Daoy (cell line): ENCODE data around the gene TMEM135. TPM values are rescaled to one million over a fixed set of nuclear protein-coding genes. Genes with fewer than 3 reads are reported as not detected.
"Not testable (repeated sequence)": the region's sequence is repeated elsewhere in the genome, so short reads cannot be mapped to it uniquely, and the experiment has no call there.

Experiments
- DNase-seq: peaks from one replicate; pipeline ENCODE4 v3.0.0-alpha.2; 2015; ENCODE audit warnings: low read depth
- total RNA-seq: library from RNA; depleted of rRNA; stranded (reverse); fragments of >200 nt; shearing (Covaris generic); gene quantifications from 2 replicates; pipeline ENCODE4 v1.2.3, GENCODE V29; 2014; rRNA removed

TMEM135 gene
- 5.4 and 8.3 TPM in 2 replicates for total RNA-seq

- peak; percentile 96 for DNase-seq
Measured at GRCh38 chr11:87037450-87038234, at the start of gene TMEM135. Gene TMEM135 (plus strand): TSS chr11:87037934. CDS start chr11:87038046, 112 bp downstream.

DNA sequence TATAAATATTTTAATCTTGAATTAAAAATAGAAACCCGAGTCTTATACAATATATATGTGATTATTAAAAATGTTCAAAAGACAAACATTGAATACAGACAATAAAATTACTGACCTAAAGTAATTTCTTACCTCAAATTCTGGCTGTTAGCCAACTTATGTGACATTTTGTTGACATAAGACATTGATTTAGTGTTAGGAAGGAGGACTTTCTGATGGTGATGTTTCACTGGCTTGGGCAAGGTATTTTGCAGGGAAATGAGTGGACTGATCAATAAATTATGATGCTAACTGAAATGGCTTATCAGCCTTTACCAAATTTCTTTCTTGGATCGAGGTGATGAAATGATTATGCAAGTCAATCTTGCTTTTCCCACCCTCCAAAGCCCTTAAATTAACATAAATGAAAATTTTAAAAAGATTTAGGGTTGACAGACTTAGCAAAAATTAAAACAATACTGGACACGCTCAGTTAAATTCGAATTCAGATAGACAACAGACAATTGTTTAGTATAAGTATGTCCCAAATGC is 49.3 kb upstream of the TMEM135 start:
- DNase-seq = no peak

DNA sequence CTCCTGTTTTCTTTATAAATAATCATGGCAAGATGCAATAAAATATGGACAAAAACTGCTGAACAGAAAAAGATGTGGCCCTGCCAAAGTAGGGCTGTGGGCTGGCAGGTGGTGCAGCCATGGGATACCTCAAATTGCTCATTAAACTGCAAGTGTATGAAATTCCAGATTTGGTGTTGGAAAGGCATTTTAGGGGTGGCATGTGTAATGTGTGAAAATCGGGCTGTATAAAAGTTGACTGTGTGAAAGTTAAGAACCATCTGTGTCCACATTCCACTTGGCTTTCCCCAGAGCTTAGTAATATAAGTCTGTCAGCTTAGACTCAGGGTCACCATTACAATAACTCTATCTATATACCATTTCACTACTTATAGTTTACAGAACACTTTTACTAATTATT is 47.7 kb upstream of the TMEM135 start:
- no peak for DNase-seq

DNA sequence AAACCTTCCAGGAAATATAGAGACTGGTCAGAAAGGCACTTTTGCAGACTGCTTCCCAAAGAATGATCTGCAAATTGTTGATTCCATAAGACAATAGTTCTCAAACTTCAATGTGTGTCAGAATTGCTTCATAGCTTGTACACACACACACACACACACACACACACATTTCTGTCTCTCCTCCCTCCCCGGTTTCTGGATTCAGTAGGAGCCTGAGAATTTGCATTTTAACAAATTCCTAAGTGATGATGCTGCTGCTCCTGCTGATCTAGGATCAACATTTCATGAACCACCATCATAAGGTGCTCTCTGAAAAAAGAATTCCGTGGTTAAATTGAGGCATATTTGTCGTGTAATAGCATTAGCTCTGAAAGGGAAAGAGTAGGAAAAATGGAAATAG is 47.2 kb upstream of the TMEM135 start:
- peak; percentile 35 for DNase-seq

GRCh38 chr11:86991341-86991740 is 46.4 kb upstream of the TMEM135 start:
- DNase-seq = no peak

GRCh38 chr11:86992340-86992739 is 45.4 kb upstream of the TMEM135 start:
- DNase-seq = not testable (repeated sequence)

GRCh38 chr11:86993031-86993430 is 44.7 kb upstream of the TMEM135 start:
- no peak for DNase-seq

DNA sequence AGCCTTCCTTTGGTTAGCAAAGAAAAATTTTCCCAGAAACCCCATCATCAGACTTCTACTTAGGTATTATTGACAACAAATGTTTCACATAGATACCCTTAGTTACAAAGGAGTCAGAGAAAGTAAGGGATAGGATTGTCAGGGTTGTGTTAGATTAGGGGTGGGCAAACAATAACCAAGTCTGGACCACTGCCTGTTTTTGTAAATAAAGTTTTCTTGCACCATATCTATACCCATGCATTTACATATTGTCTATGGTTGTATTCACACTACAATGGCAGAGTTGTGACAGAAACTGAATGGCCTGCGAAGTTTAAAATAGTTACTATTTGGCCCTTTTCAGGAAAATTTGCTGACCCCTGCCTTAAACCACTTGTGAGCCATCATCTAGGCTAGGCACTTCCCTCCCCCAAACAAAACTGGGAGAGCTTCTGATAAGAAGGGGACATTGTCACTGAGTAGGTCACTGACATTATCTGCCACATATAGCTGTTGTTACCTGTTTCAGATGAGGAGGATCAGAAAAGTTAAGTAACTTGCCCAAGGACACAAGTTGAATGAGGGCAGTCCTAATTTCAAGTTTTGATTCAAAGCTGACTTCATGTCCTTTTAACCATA is 40.7 kb upstream of the TMEM135 start:
- DNase-seq = no peak

DNA sequence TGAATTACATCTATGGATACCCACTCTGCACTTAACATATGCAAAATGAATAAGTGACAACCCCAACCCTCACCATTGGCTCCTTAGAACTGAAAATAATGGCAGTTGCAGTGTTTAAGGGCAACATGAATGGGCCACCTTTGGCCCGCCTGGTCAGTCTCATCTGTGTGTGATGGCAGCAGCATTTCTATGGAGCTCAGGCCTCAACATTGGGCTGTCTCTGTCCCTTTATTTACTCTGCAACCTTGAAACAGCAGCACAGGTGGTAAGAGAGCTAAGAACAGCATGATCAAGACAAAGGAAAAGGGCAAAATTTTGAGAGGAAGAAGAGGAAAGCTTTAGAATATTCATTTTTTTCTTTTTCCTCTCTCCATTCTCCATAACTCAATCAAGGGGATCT is 38.3 kb upstream of the TMEM135 start:
- no peak for DNase-seq

GRCh38 chr11:86999859-87000753 is 37.6 kb upstream of the TMEM135 start:
- no peak for DNase-seq

- no peak for DNase-seq
Measured at GRCh38 chr11:87002918-87003317, 34.8 kb upstream of the TMEM135 start.

GRCh38 chr11:87004281-87004680 is 33.5 kb upstream of the TMEM135 start:
- not testable (repeated sequence) for DNase-seq

DNA sequence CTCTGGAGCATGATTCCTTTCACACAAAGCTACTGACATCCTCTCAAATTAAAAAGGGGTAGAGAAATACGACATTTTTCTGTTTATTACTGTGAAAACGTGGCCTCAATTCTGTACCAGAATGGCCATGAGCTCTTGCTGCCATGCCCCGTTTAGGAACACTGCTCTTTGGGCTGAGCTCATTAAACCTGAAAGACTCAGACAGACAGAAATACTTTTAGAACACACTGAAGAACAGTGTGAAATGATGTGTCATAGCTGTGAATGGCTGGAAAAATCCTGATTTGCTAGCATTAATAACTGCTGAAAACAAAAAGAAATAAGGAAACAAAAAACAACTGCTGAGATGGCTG is 32.2 kb upstream of the TMEM135 start:
- no peak for DNase-seq

DNA sequence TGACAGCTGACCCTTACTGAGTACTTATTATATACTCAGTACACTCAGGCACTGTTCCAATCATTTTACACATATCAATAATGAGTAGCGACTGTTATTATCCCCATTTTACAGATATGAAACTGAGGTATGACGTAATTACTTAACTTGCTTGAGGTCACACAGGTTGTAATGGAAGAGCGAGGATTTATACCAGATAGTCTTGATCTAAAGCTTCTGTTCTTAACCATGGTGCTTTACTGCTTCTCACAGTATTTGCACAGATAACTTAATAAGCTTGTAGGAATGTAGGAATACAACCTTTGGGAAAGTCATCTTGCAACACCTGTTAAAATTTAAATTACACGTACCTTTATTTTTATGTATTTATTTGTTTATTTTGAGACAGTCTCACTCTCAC is 31.7 kb upstream of the TMEM135 start:
- DNase-seq = no peak

GRCh38 chr11:87007963-87008362 is 29.8 kb upstream of the TMEM135 start:
- DNase-seq = no peak

- DNase-seq = no peak
Measured at GRCh38 chr11:87012089-87012488, 25.6 kb upstream of the TMEM135 start.

- DNase-seq = no peak
Measured at GRCh38 chr11:87012673-87013072, 25.1 kb upstream of the TMEM135 start.

GRCh38 chr11:87013912-87014825 is 23.6 kb upstream of the TMEM135 start:
- DNase-seq = no peak

- DNase-seq = no peak
Measured at GRCh38 chr11:87015645-87016044, 22.1 kb upstream of the TMEM135 start.

DNA sequence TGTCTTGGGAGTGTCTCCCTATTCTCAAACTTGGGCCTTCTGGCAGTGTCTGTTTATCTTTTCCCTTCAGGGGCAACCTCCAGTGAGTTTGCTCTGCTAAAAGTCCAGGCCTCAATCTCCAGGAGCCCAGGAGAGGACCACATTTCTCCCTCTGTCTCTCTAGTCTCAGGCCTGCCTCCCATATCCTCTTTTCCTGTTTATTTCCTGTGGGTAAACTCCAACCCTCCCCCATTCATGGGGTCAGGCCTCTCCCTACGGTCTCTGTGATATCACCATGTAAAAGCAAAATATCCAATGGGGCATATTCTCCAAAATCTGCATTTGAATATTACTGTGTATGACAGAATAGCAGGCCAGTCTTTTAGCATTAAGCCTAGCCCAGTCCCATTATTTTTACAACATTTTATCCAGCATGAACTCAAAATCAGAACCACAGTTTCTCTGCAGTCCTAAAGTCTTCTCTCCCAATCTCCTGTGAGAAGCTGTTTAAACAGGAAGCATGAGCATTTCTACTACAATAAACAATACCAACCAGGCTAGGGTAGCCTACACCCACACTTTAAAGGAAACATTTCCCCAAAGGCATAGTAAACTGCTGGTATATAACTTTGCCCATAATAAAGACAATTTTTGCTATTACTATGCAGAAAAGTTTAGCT is 18.0 kb upstream of the TMEM135 start:
- no peak for DNase-seq

DNA sequence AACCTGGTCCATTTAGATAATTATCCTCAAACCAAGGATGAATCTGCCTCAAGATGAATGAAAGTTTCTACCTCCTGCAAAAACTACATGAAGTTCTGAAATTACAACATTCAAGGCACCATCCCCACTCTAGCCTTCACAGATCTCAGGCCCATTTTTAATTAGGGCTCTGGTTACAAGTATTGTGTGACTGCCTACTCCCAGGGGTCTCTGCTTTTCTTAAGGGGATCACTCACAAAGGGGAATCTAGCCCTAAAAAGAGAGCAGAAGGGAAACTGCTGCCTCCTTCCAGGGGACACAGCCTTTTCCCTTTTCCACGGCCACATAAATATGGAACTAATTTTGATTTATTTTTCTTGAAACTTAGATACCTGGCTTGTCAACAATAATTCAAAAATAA is 17.4 kb upstream of the TMEM135 start:
- DNase-seq = no peak
